GM13976 (cell line): Measurements from ENCODE around the gene CA11.

Experiments used
- DNase-seq: peaks from one replicate; pipeline ENCODE4 v3.0.0; 2012; ENCODE audit warnings: low spot score
- in situ Hi-C: fragments of 300-500 bp; cut with MboI; formaldehyde crosslinking; loops from one replicate; pipeline ENCODE4 v1.12.0; 2022; ENCODE audit warnings: low sequenced_read_pairs, mixed read lengths, inconsistent platforms; ENCODE audit not compliant: unreplicated experiment
- TF ChIP-seq, protein P1 (sequence below): IDR thresholded peaks from 2 replicates; pipeline ENCODE4 v1.5.1; 2012; ENCODE audit warnings: borderline replicate concordance, mild to moderate bottlenecking; ENCODE audit not compliant: insufficient read depth; ENCODE audit errors: extremely low read depth, missing control alignments, control extremely low read depth

Gene CA11

DNA sequence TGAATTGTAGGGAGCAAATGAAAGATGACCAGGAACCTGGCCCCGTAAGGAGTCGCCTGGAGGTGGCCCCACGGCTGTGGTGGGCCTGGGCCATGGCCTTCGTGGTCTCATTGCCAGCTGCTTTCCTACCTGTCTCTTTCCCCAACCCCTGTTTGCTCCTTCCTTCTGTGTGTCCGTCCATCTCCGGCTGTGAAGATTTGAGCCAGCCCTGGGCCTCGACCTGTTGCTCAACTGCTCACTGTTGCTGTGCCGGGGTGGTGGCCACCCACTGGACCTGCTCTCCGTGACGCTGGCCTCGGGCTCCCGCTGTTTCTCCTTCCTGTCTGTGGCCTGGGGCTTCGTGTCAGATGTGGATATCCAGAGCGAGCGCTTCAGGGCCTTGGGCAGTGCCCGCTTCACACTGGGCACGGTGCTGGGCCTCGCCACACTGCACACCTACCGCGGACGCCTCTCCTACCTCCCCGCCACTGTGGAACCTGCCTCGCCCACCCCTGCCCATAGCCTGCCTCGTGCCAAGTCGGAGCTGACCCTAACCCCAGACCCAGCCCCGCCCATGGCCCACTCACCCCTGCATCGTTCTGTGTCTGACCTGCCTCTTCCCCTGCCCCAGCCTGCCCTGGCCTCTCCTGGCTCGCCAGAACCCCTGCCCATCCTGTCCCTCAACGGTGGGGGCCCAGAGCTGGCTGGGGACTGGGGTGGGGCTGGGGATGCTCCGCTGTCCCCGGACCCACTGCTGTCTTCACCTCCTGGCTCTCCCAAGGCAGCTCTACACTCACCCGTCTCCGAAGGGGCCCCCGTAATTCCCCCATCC, 17.3 kb downstream of the CA11 start:
- DNase-seq = no peak
- TF ChIP-seq, protein P1, sequence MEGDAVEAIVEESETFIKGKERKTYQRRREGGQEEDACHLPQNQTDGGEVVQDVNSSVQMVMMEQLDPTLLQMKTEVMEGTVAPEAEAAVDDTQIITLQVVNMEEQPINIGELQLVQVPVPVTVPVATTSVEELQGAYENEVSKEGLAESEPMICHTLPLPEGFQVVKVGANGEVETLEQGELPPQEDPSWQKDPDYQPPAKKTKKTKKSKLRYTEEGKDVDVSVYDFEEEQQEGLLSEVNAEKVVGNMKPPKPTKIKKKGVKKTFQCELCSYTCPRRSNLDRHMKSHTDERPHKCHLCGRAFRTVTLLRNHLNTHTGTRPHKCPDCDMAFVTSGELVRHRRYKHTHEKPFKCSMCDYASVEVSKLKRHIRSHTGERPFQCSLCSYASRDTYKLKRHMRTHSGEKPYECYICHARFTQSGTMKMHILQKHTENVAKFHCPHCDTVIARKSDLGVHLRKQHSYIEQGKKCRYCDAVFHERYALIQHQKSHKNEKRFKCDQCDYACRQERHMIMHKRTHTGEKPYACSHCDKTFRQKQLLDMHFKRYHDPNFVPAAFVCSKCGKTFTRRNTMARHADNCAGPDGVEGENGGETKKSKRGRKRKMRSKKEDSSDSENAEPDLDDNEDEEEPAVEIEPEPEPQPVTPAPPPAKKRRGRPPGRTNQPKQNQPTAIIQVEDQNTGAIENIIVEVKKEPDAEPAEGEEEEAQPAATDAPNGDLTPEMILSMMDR = no peak
- in situ Hi-C loops = no loop called here

DNA sequence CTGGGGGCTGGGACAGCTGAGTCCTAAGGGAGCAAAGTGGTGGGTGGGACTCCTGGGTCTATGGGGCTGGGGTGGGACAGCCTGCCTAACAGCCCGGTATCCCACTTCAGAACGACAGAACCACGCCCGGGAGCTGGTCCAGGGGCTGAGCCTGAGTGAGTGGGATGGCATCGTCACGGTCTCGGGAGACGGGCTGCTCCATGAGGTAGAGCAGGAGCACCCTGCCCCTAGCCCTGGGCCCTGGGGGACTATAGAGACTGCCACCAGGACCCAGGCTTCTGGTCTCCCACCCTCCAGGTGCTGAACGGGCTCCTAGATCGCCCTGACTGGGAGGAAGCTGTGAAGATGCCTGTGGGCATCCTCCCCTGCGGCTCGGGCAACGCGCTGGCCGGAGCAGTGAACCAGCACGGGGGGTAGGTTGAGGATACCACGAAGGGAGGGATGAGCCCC, 18.1 kb downstream of the CA11 start:
- TF ChIP-seq, protein P1 = no peak
- DNase-seq = no peak
- in situ Hi-C loops = no loop called here

DNA sequence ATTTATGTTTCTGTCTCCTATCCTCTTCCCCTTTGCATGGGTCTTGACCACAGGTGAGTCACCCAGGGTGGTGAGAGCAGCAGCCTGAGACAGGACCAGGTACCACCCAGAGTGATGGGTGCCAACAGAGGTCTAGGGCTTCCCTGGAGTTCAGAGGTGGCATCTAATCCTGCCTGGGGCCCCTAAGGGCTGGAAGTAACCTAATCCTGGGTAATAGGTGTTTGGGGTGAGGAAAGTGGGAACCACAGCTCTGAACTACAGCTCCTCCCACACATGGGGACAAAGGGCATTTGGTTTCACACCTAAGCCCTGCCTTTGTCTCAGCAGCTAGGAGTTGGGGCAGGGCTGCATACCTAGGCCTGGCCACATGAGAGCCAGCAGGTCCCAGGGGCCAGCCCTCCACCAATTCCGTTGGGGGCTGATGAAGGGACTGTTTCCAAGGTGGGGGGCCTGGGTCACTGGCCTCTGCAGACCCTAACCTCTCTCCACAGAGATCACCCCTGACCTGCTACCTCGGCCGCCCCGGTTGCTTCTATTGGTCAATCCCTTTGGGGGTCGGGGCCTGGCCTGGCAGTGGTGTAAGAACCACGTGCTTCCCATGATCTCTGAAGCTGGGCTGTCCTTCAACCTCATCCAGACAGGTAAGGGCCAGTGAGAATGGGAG, 18.7 kb downstream of the CA11 start:
- no peak for DNase-seq
- TF ChIP-seq, protein P1 = no peak
- in situ Hi-C loops = no loop called here

DNA sequence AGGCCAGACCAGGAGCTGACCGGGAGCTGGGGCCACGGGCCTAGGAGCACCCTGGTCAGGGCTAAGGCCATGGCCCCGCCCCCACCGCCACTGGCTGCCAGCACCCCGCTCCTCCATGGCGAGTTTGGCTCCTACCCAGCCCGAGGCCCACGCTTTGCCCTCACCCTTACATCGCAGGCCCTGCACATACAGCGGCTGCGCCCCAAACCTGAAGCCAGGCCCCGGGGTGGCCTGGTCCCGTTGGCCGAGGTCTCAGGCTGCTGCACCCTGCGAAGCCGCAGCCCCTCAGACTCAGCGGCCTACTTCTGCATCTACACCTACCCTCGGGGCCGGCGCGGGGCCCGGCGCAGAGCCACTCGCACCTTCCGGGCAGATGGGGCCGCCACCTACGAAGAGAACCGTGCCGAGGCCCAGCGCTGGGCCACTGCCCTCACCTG, 20.1 kb downstream of the CA11 start:
- in situ Hi-C loops = no loop called here
- DNase-seq = no peak
- TF ChIP-seq, protein P1 = no peak

DNA sequence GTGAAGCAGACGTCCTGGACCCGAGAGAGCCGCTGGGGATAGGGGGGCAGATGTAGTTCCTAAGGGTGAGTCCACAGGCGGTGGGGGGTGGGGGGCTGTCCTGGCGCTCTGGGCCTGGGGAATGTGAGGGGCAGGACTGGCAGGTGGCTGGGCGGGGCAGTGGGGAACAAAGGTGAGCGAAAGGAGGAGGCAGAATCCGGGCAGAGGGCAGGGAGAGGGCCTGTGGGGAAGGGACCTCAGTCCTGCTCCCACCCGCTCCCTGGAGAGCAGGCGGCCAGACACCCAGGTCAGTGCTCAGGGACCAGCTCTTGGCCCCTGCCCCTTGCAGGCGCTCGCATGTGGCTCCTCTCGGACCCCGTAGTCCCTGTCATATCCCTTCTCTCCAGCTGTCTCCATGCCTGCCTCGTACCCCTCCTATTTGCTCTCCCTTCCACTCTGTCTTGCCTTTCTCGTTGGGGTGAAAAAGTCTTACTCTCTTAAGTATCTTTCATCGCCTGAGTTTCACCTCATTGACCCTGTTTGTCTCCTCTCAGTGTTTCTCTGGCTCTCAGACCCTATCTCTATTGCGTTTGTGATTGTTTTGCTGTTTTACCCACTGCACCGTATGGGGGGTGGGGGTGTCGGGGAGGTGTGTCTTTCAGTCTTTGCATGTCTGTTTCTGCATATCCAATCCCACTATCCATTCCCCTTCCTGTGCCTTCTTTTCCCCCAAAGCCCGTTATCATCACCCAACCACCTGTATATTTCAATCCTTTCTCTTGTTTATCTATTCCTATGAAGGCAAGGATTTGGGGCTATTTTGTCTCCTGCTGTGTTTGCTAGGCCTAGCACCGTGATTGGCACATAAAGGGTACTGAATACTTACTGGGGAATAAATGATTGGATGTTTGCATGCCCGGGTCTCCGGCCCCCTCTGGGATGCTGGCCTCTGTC, 20.9 kb downstream of the CA11 start:
- no peak for DNase-seq

More for the DNA sequence above, 20.9 kb downstream of the CA11 start:
- in situ Hi-C loops = no loop called here
- TF ChIP-seq, protein P1 = no peak
